HG03108 (cell line): ENCODE data around the gene KRT36.

ENCODE experiments used
- ATAC-seq: cut with Tn5 transposase; IDR thresholded peaks from one replicate; pipeline ENCODE4 v1.9.1; 2021; ENCODE audit warnings: moderate library complexity; ENCODE audit not compliant: unreplicated experiment

KRT36 gene

DNA sequence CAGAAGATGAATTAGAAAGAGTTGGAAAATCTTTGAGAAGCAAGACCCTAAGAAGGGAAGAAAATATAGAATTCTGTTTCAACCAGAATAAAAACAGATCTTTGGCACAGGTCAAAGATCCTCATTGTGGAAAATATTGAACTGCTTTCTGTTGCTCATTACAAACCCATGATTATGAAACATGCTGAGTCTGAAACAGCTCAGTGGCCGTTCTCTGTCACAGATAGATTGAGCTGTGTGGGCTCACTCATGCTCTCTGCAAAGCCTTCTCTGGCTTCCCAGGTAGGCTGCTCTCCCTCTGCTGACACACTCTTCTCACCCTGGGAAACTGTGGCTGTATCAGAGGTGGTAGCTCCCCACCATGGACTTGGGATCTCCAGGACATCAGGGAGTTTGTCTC, 45.5 kb downstream of the KRT36 start:
- no peak for ATAC-seq

DNA sequence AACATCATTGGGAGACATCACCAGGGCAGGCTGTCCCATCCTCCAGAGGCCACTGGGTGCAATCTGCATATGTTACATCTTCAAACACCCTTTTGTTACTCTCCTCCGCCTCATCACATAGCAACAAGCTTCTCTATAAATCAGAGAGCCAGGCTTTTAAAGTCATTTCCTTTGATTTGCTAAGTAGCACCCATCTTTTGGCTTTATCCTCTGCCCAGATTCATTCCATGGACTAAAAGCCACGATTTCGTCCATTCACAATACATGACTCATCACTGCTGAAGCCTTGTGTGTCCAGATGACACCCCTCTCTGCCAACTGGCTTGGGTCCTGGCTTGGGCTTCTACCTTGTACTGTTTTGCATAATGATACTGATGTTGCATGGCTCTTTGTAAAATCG, 47.0 kb downstream of the KRT36 start:
- ATAC-seq = no peak

- ATAC-seq = no peak
Measured at GRCh38 chr17:41440531-41441033, 49.1 kb downstream of the KRT36 start, which contains the start of gene KRT38. Gene KRT38 (minus strand): TSS chr17:41440983. CDS start chr17:41440921, 62 bp downstream.

DNA sequence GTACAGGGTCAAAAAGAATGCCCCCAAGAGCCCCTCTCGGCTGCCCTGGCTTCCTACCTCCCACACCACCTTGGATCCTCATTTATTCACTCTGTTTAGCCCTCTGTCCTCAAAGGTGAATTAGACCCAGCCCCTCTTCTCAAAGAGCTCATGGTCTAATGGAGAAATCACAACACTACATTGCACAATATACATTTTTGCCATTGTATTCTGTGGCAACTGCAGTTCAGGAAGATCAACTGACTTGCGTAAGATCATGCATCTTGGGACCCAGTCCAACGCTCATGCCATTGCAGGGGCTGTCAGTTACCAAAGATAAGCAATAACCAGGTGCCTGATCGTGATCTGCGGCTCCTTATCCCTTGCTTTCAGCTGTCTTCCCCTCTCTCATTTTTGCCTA, 50.3 kb downstream of the KRT36 start:
- no peak for ATAC-seq

DNA sequence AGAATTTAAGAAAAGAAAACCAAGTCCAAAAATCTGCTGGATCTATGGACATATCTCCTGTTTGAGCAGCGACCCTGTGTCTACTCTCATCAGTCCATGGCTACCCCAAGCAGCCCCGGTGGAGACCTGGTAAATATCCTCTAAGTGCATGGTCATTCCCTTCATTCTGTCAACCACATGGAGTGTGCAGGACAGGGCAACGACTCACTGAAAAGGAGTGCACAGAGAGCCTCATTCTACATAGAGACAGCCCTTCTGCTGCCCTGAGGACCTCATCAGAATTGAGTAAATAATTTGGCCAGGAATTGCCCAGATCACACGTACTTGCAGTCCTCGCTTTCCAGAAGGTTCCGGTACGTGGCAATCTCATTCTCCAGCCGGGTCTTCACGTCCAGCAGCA, 51.9 kb downstream of the KRT36 start:
- ATAC-seq = no peak

DNA sequence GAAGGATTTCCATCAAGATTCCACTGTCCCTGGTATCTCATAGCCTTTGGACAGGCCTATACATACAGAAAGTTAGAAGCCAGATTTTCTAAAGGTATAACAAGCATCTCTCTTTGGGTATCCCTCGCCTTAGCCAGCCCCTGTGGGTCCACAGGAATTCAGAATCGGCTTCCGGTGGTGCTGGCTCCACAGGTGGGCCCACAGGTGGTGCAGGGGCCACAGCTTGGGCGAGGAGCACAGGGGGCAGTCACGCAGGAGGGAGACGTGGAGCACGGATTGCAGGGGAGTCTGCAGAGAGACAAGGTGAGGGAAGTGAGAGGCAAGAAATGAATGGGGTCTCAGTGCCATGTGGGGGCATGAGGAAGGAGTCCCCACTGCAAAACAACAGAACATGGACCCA, 52.5 kb downstream of the KRT36 start:
- no peak for ATAC-seq
